H1 (cell line): Measurements from ENCODE around the gene SMIM15. TPM values are rescaled to one million over a fixed set of nuclear protein-coding genes. Genes with fewer than 3 reads are reported as not detected.
A peak's percentile ranks its signal among the peaks of the same experiment; 100 is the strongest.

ENCODE experiments used
- CTCF ChIA-PET: fragments of 300-600 bp; sonication (Branson Sonifier 250); formaldehyde crosslinking; loops from one replicate; lab custom pipeline; 2021; ENCODE audit not compliant: partially characterized antibody; lab: Charles Lee
- POLR2A ChIA-PET: fragments of 300-600 bp; sonication (Branson Sonifier 250); formaldehyde crosslinking; loops from one replicate; lab custom pipeline; 2021; ENCODE audit warnings: inconsistent platforms; ENCODE audit not compliant: partially characterized antibody; lab: Charles Lee
- DNase-seq, 2 experiments: peaks; one replicate each; pipeline versions ENCODE4 v3.0.0 to v3.0.0-alpha.2; 2010 to 2022; ENCODE audit warnings: low spot score in 2 of 2, low read depth in 1 of 2, mixed read lengths in 1 of 2
- FAIRE-seq: peaks from 2 replicates; lab custom pipeline; 2011; peaks lifted over from hg19 to GRCh38; lab: Jason Lieb, UNC
- H2AFZ ChIP-seq: 2 replicates; pipeline ENCODE4 v1.8.1; 2012; ENCODE audit warnings: low read length, inconsistent platforms
- H2AK5ac ChIP-seq: 2 replicates; pipeline ENCODE4 v1.6.1; 2013; ENCODE audit warnings: low read depth, low read length
- H2BK120ac ChIP-seq: replicated peaks from 2 replicates; pipeline ENCODE3; 2013; ENCODE audit warnings: low read depth, low read length, inconsistent platforms
- H2BK12ac ChIP-seq: 2 replicates; pipeline ENCODE4 v1.6.1; 2013; ENCODE audit warnings: low read depth, low read length
- H2BK15ac ChIP-seq: 2 replicates; pipeline ENCODE4 v1.6.1; 2013; ENCODE audit warnings: low read length
- H2BK20ac ChIP-seq: 2 replicates; pipeline ENCODE4 v1.6.1; 2013; ENCODE audit warnings: low read length
- H2BK5ac ChIP-seq: 2 replicates; pipeline ENCODE4 v1.6.1; 2013; ENCODE audit warnings: low read depth, low read length
- H3K14ac ChIP-seq: 2 replicates; pipeline ENCODE4 v1.6.1; 2013; ENCODE audit warnings: inconsistent platforms; ENCODE audit not compliant: insufficient read length
- H3K18ac ChIP-seq: 2 replicates; pipeline ENCODE4 v1.6.1; 2013; ENCODE audit warnings: low read length; ENCODE audit errors: extremely low read depth
- H3K23ac ChIP-seq: 2 replicates; pipeline ENCODE4 v1.6.1; 2013; ENCODE audit warnings: inconsistent platforms; ENCODE audit not compliant: insufficient read length
- H3K23me2 ChIP-seq: 2 replicates; pipeline ENCODE4 v1.6.1; 2013; ENCODE audit warnings: low read depth, low read length
- H3K27ac ChIP-seq: 2 replicates; pipeline ENCODE4 v1.6.1; 2011; ENCODE audit warnings: low read depth, low read length, inconsistent platforms
- H3K27me3 ChIP-seq, 4 experiments: replicated peaks in 1 of 4; 1 replicate in 1 of 4; 2 replicates in 3 of 4; pipeline versions ENCODE4 v1.6.1 to v1.8.1; 2011 to 2013; ENCODE audit warnings: low read length in 3 of 4, mild to moderate bottlenecking in 3 of 4, inconsistent platforms in 2 of 4, mixed read lengths in 2 of 4, moderate library complexity in 1 of 4; ENCODE audit not compliant: control insufficient read depth in 3 of 4, insufficient read depth in 3 of 4; ENCODE audit errors: extremely low read depth in 1 of 4
- H3K36me3 ChIP-seq, 4 experiments: 2 replicates each; pipeline versions ENCODE4 v1.6.1 to v1.8.1; 2011 to 2013; ENCODE audit warnings: mild to moderate bottlenecking in 4 of 4, low read length in 3 of 4, moderate library complexity in 2 of 4, control low read depth in 1 of 4, inconsistent platforms in 1 of 4; ENCODE audit not compliant: insufficient read depth in 4 of 4, control insufficient read depth in 2 of 4
- H3K4ac ChIP-seq: replicated peaks from 2 replicates; pipeline ENCODE3; 2013; ENCODE audit warnings: low read length, low read depth, mixed read lengths, inconsistent platforms; ENCODE audit not compliant: insufficient read length
- H3K4me1 ChIP-seq, 4 experiments: replicated peaks in 1 of 4; 1 replicate in 1 of 4; 2 replicates in 3 of 4; pipeline versions ENCODE4 v1.6.1 to v1.8.1; 2011 to 2013; ENCODE audit warnings: low read length in 3 of 4, inconsistent platforms in 2 of 4, mixed read lengths in 1 of 4; ENCODE audit not compliant: insufficient read depth in 4 of 4, control insufficient read depth in 3 of 4
- H3K4me2 ChIP-seq, 2 experiments: 2 replicates each; pipeline versions ENCODE4 v1.6.1 to v1.8.1; 2011 to 2013; ENCODE audit warnings: low read depth in 2 of 2, low read length in 2 of 2, control low read depth in 1 of 2, inconsistent platforms in 1 of 2, mild to moderate bottlenecking in 1 of 2; ENCODE audit not compliant: insufficient read depth in 1 of 2
- H3K4me3 ChIP-seq, 4 experiments: fragments of 200-600, 300-600 bp in 1 of 4; sonication (generic), shearing (Covaris generic), sonication (Bioruptor Twin) in 1 of 4; 2 replicates each; pipeline versions ENCODE4 v1.5.1 to v1.8.1; 2011 to 2016; ENCODE audit warnings: low read length in 4 of 4, low read depth in 3 of 4, control low read depth in 2 of 4, inconsistent platforms in 2 of 4, mild to moderate bottlenecking in 2 of 4, mixed read lengths in 1 of 4, moderate library complexity in 1 of 4; ENCODE audit not compliant: insufficient read depth in 2 of 4; ENCODE audit errors: extremely low read depth in 1 of 4
- H3K56ac ChIP-seq: replicated peaks from 2 replicates; pipeline ENCODE3; 2013; ENCODE audit warnings: low read depth, mild to moderate bottlenecking, mixed read lengths, low read length, inconsistent platforms; ENCODE audit not compliant: insufficient read length
- H3K79me1 ChIP-seq: 2 replicates; pipeline ENCODE4 v1.6.1; 2013; ENCODE audit warnings: low read depth, low read length, control low read depth
- H3K79me2 ChIP-seq, 2 experiments: 2 replicates each; pipeline versions ENCODE4 v1.6.1 to v1.8.1; 2012 to 2013; ENCODE audit warnings: low read length in 2 of 2, mild to moderate bottlenecking in 2 of 2, inconsistent platforms in 1 of 2; ENCODE audit not compliant: insufficient read depth in 2 of 2, control insufficient read depth in 1 of 2
- H3K9ac ChIP-seq, 4 experiments: replicated peaks in 1 of 4; 1 replicate in 1 of 4; 2 replicates in 3 of 4; pipeline versions ENCODE4 v1.6.1 to v1.8.1; 2011 to 2013; ENCODE audit warnings: low read depth in 3 of 4, low read length in 3 of 4, control low read depth in 2 of 4, mild to moderate bottlenecking in 2 of 4, moderate library complexity in 2 of 4, inconsistent platforms in 1 of 4; ENCODE audit errors: extremely low read depth in 1 of 4
- H3K9me3 ChIP-seq, 2 experiments: 2 replicates each; pipeline versions ENCODE4 v1.6.1 to v1.8.1; 2012 to 2013; ENCODE audit warnings: mild to moderate bottlenecking in 2 of 2, moderate library complexity in 2 of 2, control low read depth in 1 of 2, inconsistent platforms in 1 of 2, low read depth in 1 of 2, low read length in 1 of 2, mixed read lengths in 1 of 2; ENCODE audit not compliant: insufficient read depth in 2 of 2
- H4K20me1 ChIP-seq, 2 experiments: replicated peaks in 1 of 2; 2 replicates each; pipeline versions ENCODE3 to v1.8.1; 2011 to 2013; ENCODE audit warnings: inconsistent platforms in 2 of 2, low read length in 2 of 2, mild to moderate bottlenecking in 1 of 2; ENCODE audit not compliant: insufficient read depth in 2 of 2, control insufficient read depth in 1 of 2
- H4K5ac ChIP-seq: 2 replicates; pipeline ENCODE4 v1.6.1; 2013; ENCODE audit warnings: low read length, low read depth, mixed read lengths, inconsistent platforms; ENCODE audit not compliant: insufficient read length
- H4K8ac ChIP-seq: 2 replicates; pipeline ENCODE4 v1.8.0; 2013; ENCODE audit warnings: mild to moderate bottlenecking, moderate library complexity, low read length, inconsistent platforms; ENCODE audit not compliant: insufficient read depth; ENCODE audit errors: extremely low read depth
- H4K91ac ChIP-seq: replicated peaks from 2 replicates; pipeline ENCODE3; 2013; ENCODE audit warnings: low read length, mixed read lengths, inconsistent platforms; ENCODE audit not compliant: insufficient read length
- MAFK ChIP-seq: IDR thresholded peaks from 2 replicates; pipeline ENCODE4 v1.6.1; 2012; ENCODE audit warnings: low read depth, mild to moderate bottlenecking, improper control_type of control experiment, low read length
- USF2 ChIP-seq: IDR thresholded peaks from 2 replicates; pipeline ENCODE4 v1.6.1; 2011; ENCODE audit warnings: low read length, improper control_type of control experiment
- WGBS, 2 experiments: shearing (Covaris generic) in 1 of 2; methylation state at CpG; one replicate each; pipeline versions ENCODE4 v1.1.6 to v1.1.7; 2013 to 2015; ENCODE audit warnings: low lambda C conversion rate in 2 of 2, mixed read lengths in 2 of 2, inconsistent platforms in 1 of 2, low coverage in 1 of 2, missing lambda C conversion rate in 1 of 2; ENCODE audit not compliant: insufficient replicate concordance in 2 of 2, insufficient coverage in 1 of 2, insufficient read length in 1 of 2; ENCODE audit errors: extremely low coverage in 1 of 2, missing lambda C conversion rate in 1 of 2; 5-methylcytosine and 5-hydroxymethylcytosine counted together
- polyA plus RNA-seq, 7 experiments: library from polyadenylated mRNA; depleted of rRNA in 3 of 7; stranded (reverse) in 5 of 7; unstranded in 2 of 7; fragments of >200 nt in 5 of 7; fragments of 200-250 nt in 2 of 7; gene quantifications; 1 replicate in 5 of 7; 2 replicates in 1 of 7; 4 replicates in 1 of 7; pipeline versions ENCODE4 v1.2.1 to v1.2.3, GENCODE V29; 2011 to 2013; ENCODE audit warnings: missing spikeins in 2 of 7, mixed read lengths in 2 of 7
- total RNA-seq: library from RNA; stranded (reverse); fragmentation: NEBNext Ultra II Directional; extraction: Animal tissue kit (Norgen Biotek cat#: 25700); gene quantifications from 2 replicates; pipeline ENCODE4 v1.2.1, GENCODE V29; 2021

The SMIM15 gene
- total and polyA plus RNA-seq, 2 of the 8 experiments (the other 6 are each of a cell fraction or from before 2014, with no cell fraction given): 17.6 to 53.1 TPM

DNA sequence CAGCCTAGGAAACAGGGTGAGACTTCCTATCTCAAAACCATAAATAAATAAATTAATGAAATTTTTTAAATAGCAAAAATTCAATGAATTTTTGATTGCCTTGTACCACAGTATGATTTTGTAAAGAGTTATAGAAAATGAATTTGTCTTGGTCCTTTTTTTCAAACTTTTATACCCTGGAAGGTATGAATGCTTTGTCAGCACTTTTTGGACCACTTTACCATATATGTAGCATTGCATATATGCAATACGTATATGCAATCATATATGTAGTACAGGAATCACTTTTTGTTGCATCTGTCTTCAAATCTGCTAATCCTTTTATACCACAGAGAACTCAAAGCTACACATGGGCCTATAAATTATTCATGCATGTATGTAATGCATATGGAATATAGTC lies 9.2 kb upstream of the SMIM15 start:
- Histone ChIP-seq H2BK15ac (no peak overlapping the region), H2BK12ac (no peak overlapping the region), H3K4me3 (no peak overlapping the region), H3K4me2 (no peak overlapping the region), H4K8ac (no peak overlapping the region), H3K79me1 (no peaks in the 10 kb centered on the region), H3K23me2 (no peaks in the 10 kb centered on the region), H2BK5ac (no peak overlapping the region), H3K27ac (no peak overlapping the region), H3K23ac (no peak overlapping the region), H3K9me3 (no peaks in the 10 kb centered on the region), H3K18ac (no peak overlapping the region), H3K27me3 (no peaks in the 10 kb centered on the region), H4K5ac (no peak overlapping the region), H2BK120ac (no peak overlapping the region), H3K56ac (no peak overlapping the region), H2AFZ (no peak overlapping the region), H4K91ac (no peak overlapping the region), H2BK20ac (no peak overlapping the region), H3K14ac (no peak overlapping the region), H3K9ac (no peak overlapping the region), H3K4ac (no peak overlapping the region), H3K79me2 (peaks cover 0 to 5% of the 10 kb centered on the region in 2 experiments; a peak in 1 of 4 replicates), H3K4me1 (peaks cover 0 to 4% (median 0%) of the 10 kb centered on the region in 4 experiments; a peak in 2 of 7 replicates), H2AK5ac (no peak overlapping the region), H3K36me3 (no peaks in the 10 kb centered on the region), H4K20me1 (no peaks in the 10 kb centered on the region)
- ChIA-PET CTCF (no interaction called here), POLR2A (no interaction called here)
- WGBS, 2 experiments: 96% methylated on average over 1 of the region's 1 CpG; no CpG with 5 or more reads in 1 of the 2 experiments
- no peak for DNase-seq
- no peak for FAIRE-seq
- TF ChIP-seq MAFK (peak; percentile 84; the same call in 1 of the 2 replicates), USF2 (no peak)
